ENCODE data around the gene ZC2HC1B. TPM values are rescaled to one million over a fixed set of nuclear protein-coding genes. Genes with fewer than 3 reads are reported as not detected.

Gene ZC2HC1B
- total RNA-seq, 1 donor from 2014 or later, result not detected

DNA sequence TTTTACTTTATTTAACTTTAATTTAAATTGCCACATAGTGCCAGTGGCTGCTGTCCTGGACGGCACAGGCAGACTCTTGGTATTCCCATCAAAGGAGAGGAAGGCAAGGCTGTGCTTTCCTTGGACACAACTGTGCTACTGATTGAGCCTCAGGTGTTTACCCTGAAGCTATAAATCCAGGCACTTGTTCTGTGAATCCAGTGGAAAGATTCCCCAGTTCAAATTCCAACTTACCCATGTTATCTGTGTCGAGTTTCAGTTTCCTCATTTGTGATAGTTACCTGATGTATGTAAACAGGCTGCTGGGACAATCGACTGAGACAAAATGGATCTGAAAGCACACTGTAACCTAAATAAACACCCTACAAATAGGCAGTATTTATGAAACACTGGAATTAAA lies 86.6 kb downstream of the ZC2HC1B start:
- TF ChIP-seq CTCF (IDR thresholded peaks at IDR 0.05; ENCODE audit: insufficient read depth, low read depth, low read length) (no peak), EZH2 (IDR thresholded peaks at IDR 0.05; ENCODE audit: insufficient read depth, low read length) (no peak)
- H3K4me3 Mint-ChIP-seq (ENCODE audit: unreplicated experiment), result no peak overlapping the region
- peaks cover 2% of the 10 kb centered on the region for H3K4me1 ChIP-seq (ENCODE audit: insufficient read depth, low read length)
- DNase-seq (ENCODE audit: low read depth) (no peak), FAIRE-seq (no peak)
- no peaks in the 10 kb centered on the region for H3K4me1 Mint-ChIP-seq (ENCODE audit: low read depth, unreplicated experiment)
- H4K20me1 ChIP-seq (ENCODE audit: insufficient read depth, low read length), result no peaks in the 10 kb centered on the region
- H3K36me3 ChIP-seq (ENCODE audit: insufficient read depth, low read length), result no peaks in the 10 kb centered on the region
- H3K9ac ChIP-seq (ENCODE audit: low read length), result no peak overlapping the region
- H3K9me3 Mint-ChIP-seq (ENCODE audit: unreplicated experiment), result peaks cover 6% of the 10 kb centered on the region
- no peaks in the 10 kb centered on the region for H3K79me2 ChIP-seq (ENCODE audit: insufficient read depth, low read length)
- peaks cover 2% of the 10 kb centered on the region for H3K27me3 Mint-ChIP-seq (ENCODE audit: low read depth, unreplicated experiment)
- H3K27ac Mint-ChIP-seq (ENCODE audit: unreplicated experiment), result no peak overlapping the region
- H3K27ac ChIP-seq (ENCODE audit: low read depth, low read length), result no peak overlapping the region
- no peaks in the 10 kb centered on the region for H3K27me3 ChIP-seq (ENCODE audit: insufficient read depth, low read length)
- H2AFZ ChIP-seq (ENCODE audit: low read depth, low read length), result no peak overlapping the region
- H3K4me3 ChIP-seq (ENCODE audit: insufficient read depth, low read depth, low read length), result no peak overlapping the region
- H3K9me3 ChIP-seq (ENCODE audit: insufficient read depth, low read depth, low read length), result peaks cover 6% of the 10 kb centered on the region
- H3K36me3 Mint-ChIP-seq (ENCODE audit: low read depth, unreplicated experiment), result peaks cover 5% of the 10 kb centered on the region
- no peak overlapping the region for H3K4me2 ChIP-seq (ENCODE audit: low read length)

DNA sequence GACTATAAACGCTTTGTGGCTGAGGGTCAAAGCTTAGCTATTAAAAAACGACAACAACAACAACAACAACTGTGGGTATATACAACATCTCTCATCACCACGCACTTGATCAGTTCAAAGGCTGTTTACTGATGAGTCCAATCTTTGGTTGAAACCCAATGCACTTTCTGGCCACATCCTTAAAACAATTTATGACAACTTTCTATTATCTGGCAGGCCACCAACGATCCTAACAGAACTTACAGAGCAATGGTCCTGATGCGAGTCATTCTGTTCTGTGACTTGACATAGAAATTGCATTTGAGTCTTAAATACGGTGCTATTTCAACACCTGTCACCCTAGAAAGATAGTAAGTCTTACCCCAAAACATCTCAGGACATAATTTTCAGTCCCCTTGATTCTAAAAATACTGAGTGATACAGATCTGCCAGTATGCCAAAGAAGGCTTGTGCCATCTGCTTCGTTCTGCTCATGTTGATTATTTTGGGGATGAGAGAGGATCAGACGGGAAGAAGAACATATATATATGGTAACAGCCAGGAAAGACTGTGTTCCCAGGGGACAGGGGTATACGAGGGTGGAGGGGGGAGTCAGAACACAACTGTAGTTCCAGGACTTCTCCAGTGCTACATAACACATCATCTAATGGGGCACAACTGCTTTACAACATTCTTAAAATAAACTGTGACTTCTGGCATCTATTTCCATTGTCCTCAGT lies 87.9 kb downstream of the ZC2HC1B start:
- Mint-ChIP-seq H3K36me3 (ENCODE audit: low read depth, unreplicated experiment) (peaks cover 5% of the 10 kb centered on the region), H3K4me1 (ENCODE audit: low read depth, unreplicated experiment) (peaks cover 2% of the 10 kb centered on the region), H3K27me3 (ENCODE audit: low read depth, unreplicated experiment) (peaks cover 2% of the 10 kb centered on the region), H3K4me3 (ENCODE audit: unreplicated experiment) (no peak overlapping the region), H3K27ac (ENCODE audit: unreplicated experiment) (no peak overlapping the region), H3K9me3 (ENCODE audit: unreplicated experiment) (peaks cover 4% of the 10 kb centered on the region)
- Histone ChIP-seq H3K79me2 (ENCODE audit: insufficient read depth, low read length) (no peaks in the 10 kb centered on the region), H3K4me3 (ENCODE audit: insufficient read depth, low read depth, low read length) (no peak overlapping the region), H3K27ac (ENCODE audit: low read depth, low read length) (no peak overlapping the region), H3K36me3 (ENCODE audit: insufficient read depth, low read length) (no peaks in the 10 kb centered on the region), H3K4me1 (ENCODE audit: insufficient read depth, low read length) (peaks cover 5% of the 10 kb centered on the region), H2AFZ (ENCODE audit: low read depth, low read length) (no peak overlapping the region), H3K27me3 (ENCODE audit: insufficient read depth, low read length) (no peaks in the 10 kb centered on the region), H3K4me2 (ENCODE audit: low read length) (no peak overlapping the region), H3K9me3 (ENCODE audit: insufficient read depth, low read depth, low read length) (peaks cover 3% of the 10 kb centered on the region), H3K9ac (ENCODE audit: low read length) (no peak overlapping the region), H4K20me1 (ENCODE audit: insufficient read depth, low read length) (no peaks in the 10 kb centered on the region)
- no peak for FAIRE-seq
- TF ChIP-seq EZH2 (IDR thresholded peaks at IDR 0.05; ENCODE audit: insufficient read depth, low read length), result no peak
- TF ChIP-seq CTCF (IDR thresholded peaks at IDR 0.05; ENCODE audit: insufficient read depth, low read depth, low read length), result no peak
- no peak for DNase-seq (ENCODE audit: low read depth)
